Measurements from ENCODE around the gene FGF13. TPM values are rescaled to one million over a fixed set of nuclear protein-coding genes. Genes with fewer than 3 reads are reported as not detected.

Gene FGF13
- total and polyA plus RNA-seq, 2 donors, result 10.5 to 59.1 TPM

Small RNA genes within 50 kb of the gene (small RNA-seq; reads per million reads assigned to genes)
- gene AL031386.1, result not detected
- gene MIR504, result 5.6 reads per million, percentile 92 among the genes with 10 or more reads in this experiment

All from urinary bladder (tissue), 2 donors.